ENCODE data around the gene MYH4.

Gene MYH4

GRCh38 chr17:10469459-10469858 is at the start of gene MYH4:
Gene MYH4, minus strand, starts transcription at chr17:10469559. Its CDS starts 2,814 bp downstream, at chr17:10466745.
- DNase-seq (ENCODE audit: low spot score), result no peak

DNA sequence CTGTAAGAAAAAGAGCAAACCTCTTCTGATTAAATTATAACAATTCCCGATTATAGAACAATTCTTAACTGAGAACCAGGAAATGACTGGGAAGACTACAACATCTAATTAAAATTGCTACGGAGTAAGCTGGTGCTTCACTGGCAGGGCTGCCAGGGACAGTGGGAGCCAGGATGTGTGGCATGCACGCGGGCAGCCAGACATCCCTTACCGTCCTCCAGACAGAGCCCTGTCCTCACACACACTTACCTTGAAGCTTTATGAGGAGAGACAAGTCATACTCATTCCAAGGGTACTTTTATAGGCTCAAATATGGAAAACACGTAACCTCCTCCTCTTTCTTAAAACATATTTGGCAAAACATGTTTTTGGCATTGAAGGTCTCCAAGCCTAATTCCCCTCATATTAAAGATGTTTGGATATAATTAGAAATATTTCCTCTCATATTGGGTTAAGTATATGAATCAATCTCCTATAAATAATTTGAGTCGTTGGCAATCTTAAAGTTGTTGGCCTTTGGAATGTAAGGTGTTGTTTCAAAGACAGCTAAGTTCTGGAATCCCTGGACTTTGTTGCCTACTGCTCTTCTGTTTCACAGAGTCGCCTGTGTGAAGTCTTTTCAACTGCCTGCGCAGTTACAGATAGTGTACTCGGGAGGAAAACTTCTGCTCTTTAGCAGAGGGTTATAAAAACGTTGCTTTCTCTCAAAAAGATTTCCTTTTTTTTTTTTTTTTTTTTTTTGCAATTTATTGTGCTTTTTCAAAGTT is 49.1 kb upstream of the MYH4 start, which contains the start of gene MYH1:
TSS of gene MYH1 (minus strand) at position 272 of the 767 bp plus-strand sequence. CDS start 1,900 bp downstream, outside the sequence.
- no peak for DNase-seq (ENCODE audit: low spot score)

GRCh38 chr17:10516638-10517037 is 47.3 kb upstream of the MYH4 start:
- no peak for DNase-seq (ENCODE audit: low spot score)

GRCh38 chr17:10516065-10516464 is 46.7 kb upstream of the MYH4 start:
- no peak for DNase-seq (ENCODE audit: low spot score)

DNA sequence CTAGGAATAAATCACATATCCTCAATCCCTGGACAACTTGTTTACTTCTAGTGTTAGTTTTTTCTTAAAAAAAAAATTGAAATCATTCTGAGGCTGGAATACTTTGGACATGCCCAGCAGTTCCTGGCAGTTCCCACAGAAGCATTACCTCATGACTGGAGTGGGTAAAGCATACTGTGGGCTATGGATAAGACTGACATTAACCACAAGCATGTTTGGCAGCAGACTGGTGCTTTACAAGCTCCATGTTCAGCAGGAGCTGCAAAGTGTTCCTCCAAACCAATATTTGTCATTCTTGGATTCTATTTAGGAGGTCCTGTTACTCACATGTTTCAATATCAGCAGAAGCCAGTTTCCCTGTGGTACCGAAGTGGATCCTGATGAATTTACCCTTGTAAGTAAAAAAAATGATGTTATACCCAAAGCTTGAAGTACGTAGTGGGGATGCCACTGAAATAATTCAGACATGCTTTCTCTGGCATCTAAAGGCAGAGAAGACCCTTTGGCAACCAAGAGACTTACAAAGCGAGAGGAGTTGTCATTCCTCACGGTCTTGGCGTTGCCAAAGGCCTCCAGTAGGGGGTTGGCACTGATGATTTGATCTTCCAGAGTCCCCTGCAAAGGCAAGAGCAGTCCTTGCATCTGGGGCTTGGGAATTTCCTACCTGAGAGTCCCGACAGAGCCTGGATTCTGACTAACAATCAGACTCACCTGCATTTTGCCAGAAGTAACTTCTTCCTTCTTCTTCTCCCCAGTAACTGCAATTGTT is 44.1 kb upstream of the MYH4 start:
- no peak for DNase-seq (ENCODE audit: low spot score)

DNA sequence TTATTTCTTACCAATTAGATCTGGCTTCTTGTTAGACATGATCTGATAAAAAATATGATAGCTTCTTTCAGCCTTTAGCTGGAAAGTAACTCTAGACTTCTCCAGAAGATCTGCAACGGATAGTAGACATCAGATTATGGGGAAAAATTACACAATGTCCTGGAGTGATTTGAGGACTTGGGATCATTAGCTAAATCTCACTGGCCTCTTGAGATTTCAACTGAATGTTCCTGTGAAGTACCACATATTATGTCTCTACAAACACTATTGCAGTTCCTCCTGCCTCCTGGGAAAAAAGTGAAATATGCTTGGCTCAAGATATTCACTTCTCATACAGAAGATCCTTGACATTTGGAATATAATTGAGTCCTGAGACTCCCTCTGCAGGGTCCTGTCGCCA is 43.5 kb upstream of the MYH4 start:
- no peak for DNase-seq (ENCODE audit: low spot score)

GRCh38 chr17:10499950-10500349 is 30.6 kb upstream of the MYH4 start:
- no peak for DNase-seq (ENCODE audit: low spot score)

- DNase-seq (ENCODE audit: low spot score), result no peak
Measured at GRCh38 chr17:10492004-10492403, 22.6 kb upstream of the MYH4 start.

DNA sequence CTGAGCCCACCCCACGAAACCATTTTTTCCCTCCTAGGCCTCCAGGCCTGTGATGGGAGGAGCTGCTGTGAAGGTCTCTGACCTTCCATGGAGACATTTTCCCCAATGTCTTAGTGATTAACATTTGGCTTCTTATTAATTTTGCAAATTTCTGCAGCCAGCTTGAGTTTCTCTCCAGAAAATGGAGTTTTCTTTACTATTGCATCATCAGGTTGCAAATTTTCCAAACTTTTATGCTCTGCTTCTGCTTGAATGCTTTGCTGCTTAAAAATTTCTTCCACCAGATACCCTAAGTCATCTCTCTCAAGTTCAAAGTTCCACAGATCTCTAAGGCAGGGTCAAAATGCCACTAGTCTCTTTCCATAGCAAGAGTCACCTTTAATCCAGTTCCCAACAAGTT is 12.9 kb upstream of the MYH4 start:
- no peak for DNase-seq (ENCODE audit: low spot score)

- DNase-seq (ENCODE audit: low spot score), result no peak
Measured at GRCh38 chr17:10477701-10478100, 8.3 kb upstream of the MYH4 start.

DNA sequence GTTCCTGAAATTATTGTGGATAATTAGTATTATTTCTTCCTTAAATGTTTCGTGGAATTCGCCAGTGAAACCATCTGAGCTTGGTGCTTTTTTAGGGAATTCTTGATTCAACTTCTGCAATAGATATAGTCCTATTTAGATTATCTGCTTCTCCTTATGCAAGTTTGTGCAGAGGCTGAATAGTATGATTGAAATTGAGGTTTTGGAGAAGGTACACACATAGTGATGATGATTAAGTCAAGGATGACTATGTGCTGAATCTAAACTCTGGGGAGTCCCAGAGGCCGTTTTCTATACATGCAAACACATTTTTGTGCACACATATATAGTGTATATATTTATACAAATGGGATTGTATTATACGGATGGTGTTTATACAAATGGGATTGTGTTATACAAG is 5.2 kb upstream of the MYH4 start:
- no peak for DNase-seq (ENCODE audit: low spot score)

DNA sequence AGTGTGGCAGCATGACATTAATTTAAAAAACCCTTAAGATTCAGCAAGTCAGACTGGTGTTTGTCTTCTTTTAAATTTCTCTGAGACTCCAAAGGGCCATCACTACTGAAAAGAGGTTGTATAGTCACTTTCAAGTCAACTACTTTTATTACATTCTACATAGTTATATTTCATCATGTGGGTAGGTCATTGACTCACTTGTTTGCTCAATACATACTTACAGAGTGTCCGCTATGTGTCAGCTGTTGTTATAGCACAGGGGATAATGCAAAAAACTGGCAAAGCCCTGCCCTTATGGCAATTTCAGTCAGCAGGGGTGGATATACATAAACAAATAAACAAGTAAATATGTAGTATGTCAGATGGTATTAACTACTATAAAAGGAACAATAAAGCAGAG is 2.5 kb upstream of the MYH4 start:
- DNase-seq (ENCODE audit: low spot score), result no peak

DNA sequence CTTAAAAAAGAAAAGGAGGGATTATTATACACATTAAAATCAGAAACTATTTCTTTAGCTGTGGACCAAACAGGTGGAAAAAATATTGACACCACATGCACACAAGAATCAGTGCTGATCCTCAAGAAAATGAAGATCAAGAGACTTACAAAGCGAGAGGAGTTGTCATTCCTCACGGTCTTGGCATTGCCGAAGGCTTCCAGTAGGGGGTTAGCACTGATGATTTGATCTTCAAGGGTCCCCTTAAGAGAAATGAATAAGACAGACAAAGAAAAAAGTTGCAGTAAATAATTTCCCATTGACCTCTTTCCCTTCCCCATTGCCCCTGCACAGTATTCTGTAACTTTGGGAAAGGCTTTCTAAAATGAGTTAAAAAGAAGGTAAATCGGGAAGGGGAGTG is 6.0 kb downstream of the MYH4 start:
- DNase-seq (ENCODE audit: low spot score), result no peak

DNA sequence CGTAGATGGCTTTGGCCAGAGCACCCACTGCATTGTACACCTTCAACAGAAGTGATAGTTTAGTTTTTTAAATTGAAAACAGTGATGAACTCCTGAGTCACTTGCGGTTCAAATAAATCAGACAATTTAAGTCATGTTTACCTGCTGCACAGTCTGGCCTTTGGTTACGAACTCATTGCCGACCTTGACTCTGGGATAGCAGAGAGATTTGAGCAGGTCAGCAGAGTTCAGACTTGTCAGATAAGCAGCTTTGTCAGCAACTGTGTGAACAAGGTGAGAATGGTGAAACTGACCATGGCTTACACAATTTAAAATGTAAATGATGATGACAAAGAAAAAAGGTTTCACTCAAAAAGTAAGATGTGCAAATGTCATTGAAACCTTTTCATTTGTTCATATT is 9.3 kb downstream of the MYH4 start:
- no peak for DNase-seq (ENCODE audit: low spot score)

GRCh38 chr17:10458701-10459100 is 10.7 kb downstream of the MYH4 start:
- no peak for DNase-seq (ENCODE audit: low spot score)

DNA sequence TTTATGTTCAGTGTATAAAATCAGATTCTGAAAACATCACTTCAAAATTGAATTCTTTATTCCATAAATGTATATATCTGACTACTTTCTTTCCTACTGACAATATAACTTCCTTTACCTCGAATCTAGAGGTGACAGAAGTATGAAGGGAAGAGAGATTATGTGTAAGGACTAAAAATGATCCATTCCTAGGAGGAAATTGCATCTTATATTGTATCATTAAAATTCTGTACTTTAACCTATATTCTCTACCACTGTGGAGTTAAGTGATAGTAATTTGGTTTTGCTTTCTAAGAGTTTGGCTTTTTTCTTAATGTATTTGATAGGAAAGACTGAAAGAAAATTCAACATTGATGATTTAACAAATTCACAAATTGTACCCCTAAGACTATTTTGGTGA is 11.4 kb downstream of the MYH4 start:
- no peak for DNase-seq (ENCODE audit: low spot score)

GRCh38 chr17:10447026-10447931 is 22.1 kb downstream of the MYH4 start:
- no peak for DNase-seq (ENCODE audit: low spot score)

- DNase-seq (ENCODE audit: low spot score), result no peak
Measured at GRCh38 chr17:10439816-10440215, 29.5 kb downstream of the MYH4 start.

GRCh38 chr17:10435096-10435495 is 34.3 kb downstream of the MYH4 start:
- DNase-seq (ENCODE audit: low spot score), result no peak

GRCh38 chr17:10429421-10430045 is 39.8 kb downstream of the MYH4 start:
- DNase-seq (ENCODE audit: low spot score), result no peak

- DNase-seq (ENCODE audit: low spot score), result no peak
Measured at GRCh38 chr17:10428781-10429180, 40.6 kb downstream of the MYH4 start.
